GM18517 (cell line): Measurements from ENCODE around the gene IFNLR1.

ENCODE experiments used
- ATAC-seq: cut with Tn5 transposase; IDR thresholded peaks from one replicate; pipeline ENCODE4 v1.9.1; 2021; ENCODE audit warnings: mild to moderate bottlenecking, moderate library complexity; ENCODE audit not compliant: unreplicated experiment

Gene IFNLR1

DNA sequence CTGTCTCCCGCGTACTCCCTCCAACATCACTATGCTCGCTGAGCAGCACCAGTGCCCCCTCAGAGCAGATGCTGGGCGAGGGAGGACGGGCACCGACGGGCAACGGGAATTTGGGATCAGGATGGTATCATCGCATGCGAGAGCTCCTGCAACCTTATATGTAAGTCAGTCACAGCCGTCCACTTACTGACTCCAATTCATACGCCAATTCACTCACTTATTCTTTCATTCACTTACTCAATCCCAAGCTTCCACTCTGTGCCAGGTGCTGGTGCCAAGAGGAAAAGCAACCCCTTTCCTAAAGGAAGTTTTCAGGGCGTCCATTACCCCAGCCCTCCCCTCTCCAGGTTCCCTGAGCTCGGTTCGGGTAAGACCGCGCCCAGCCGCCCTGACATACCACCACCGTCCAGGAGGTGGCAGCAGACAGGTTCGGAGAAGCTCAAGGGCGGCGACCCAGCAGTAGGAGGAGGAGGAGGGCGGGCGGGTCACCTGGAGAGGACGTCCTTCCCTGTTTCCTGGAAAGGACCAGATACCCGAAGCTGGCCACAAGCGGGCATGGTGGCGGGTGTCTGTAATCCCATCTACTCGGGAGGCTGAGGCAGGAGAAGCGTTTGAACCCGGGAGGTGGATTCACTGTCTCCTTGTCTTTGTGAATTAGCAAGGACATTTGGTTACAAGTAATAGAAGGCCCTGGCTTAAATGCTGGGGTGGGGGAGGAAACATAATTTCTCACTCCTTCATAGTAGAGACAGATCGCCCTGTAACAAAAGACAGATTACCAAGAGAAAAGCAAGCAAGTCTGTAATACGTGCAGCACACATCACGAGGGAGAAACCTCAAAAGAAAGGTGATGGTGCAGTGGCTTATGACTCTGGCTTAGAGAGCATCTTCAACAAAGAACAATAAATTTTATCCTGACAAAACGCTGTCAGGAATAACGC, 36.6 kb downstream of the IFNLR1 start:
- ATAC-seq: no peak

DNA sequence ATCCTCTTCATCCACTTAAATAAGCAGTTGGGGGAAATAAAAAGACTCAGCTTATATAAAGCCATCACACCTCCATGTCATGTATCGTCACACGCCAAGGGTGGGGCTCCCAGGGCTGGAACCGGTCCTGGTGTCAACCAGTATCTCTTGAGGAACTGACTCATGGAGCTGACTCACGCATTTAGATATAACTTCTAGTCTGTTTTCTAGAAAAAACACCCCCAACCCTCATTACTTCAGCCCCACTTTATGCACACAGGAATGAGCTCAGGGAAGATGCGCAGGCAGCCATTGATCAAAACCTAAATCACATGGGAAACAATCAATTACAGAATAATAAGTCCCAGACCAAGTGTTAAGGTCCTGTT, 37.2 kb downstream of the IFNLR1 start:
- ATAC-seq: no peak

DNA sequence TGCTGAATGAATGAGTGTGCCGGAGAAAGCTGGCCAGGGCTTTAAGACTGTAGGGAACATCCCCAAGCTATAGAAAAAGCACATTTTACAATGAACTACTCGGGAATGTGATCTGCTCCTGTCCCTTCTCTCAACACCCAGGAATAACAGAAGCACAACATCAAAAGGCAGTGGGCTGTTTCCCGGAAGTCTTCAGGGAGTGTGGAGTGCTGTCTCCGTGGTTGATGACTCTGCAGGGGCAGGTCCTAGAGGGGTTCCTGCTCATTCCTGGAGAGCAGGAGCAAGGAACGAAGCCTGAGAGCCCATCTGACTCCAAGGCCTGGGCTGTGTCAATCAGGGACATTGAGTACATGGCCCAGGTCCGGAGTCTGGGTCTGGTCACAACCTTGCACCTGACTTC, 39.3 kb downstream of the IFNLR1 start:
- ATAC-seq: no peak

DNA sequence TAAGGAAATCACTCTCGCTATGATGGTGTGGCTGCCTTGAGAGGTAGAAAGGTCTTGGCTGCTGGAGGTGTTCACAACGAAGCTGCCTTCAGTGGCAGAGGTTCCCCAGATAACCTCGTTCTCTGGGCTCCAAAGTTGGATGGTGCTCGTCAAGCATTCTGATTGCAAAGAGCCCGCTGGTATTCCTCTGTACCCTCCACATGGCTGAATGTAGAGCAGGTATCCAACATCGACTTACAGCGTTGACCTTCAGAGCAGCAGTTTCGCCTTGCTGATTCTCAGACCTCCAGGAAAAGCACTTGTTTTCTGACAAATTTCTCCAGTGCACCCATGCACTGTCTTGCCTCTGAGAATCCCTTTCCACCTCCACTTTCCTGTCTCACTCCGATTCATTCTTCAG, 39.9 kb downstream of the IFNLR1 start:
- no peak for ATAC-seq

DNA sequence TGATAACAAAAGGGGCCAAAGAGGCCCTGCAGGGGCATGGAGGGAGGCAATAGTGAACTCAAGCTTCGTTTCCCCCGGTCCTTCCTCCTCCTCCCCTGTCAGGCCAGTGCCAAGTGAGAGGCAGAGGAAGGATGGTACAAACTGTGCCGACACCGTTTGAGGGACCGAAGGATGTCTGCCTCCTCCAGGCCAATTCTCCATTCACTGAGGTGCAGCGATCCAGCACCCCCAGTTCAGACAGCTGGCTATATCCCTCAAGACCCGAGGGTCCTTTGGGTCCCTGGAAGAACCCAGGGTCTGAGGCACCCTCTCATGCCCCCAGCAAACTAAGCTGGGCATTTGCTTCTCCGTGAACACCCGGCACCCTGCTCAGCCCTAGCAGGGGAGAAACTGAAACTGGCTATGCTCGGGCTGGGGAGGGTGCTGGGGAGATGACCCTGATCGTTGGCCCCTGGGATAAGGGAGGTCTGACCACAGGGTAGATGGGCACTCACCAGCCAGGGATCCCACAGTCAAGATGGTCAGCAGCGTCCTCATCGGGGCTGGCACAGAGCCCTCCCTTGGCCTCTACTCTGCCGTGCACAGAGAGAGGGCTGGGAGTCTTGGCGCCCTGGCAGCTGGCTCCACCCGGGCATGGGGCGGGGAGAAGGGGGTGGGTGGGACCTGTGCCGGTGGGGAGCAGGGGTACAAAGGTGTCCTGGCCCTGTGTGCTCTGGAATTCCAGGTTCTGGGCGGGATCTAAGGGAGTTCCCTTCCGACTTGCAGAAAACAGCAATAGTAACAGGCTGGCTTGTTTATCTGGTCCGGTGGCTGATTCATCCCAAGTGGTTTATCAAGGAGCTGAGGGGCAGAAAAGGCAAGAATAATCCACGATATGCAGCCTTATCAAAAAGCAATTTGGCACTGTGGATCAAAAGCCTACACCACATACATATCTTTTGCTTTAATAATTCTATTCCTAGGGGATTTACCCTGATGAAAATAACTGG, 44.2 kb downstream of the IFNLR1 start, which contains the start of gene IL22RA1:
IL22RA1 (minus strand) TSS at position 595 of the 989 bp plus-strand sequence; CDS start at position 537, 58 bp downstream.
- no peak for ATAC-seq

DNA sequence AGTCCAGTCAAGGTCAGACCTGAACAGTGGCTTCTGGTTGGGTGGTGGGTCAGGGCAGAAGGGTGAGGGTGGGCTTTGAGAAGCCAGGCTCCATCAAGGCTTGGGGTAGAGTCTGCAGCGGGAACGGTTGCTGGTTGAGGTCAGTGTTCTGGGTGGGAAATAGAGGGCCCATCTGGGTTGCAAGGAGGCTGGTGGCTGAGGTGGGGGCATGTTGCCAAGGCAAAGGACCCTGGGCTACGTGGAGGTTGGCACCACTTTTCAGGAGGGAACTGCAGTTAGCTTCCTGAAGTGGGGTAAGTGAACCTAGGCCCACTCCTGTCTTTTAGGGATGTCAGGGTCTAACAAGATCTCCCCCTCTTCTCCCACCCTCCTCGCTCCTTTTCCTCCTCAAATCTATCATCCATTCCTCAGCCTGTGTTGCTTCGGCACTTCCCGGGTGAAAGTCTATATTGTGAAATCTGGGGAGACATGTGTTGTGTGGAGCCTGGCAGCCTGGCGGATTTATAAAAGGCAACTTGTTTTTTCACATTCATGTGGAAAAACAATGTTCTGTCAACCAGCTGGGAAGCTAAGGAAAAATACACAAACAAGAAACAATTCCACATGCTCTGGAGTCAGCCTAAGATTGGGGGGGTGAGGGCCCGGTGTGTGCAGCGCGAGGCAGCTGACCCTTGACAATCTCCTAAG, 45.6 kb downstream of the IFNLR1 start:
- ATAC-seq: no peak

DNA sequence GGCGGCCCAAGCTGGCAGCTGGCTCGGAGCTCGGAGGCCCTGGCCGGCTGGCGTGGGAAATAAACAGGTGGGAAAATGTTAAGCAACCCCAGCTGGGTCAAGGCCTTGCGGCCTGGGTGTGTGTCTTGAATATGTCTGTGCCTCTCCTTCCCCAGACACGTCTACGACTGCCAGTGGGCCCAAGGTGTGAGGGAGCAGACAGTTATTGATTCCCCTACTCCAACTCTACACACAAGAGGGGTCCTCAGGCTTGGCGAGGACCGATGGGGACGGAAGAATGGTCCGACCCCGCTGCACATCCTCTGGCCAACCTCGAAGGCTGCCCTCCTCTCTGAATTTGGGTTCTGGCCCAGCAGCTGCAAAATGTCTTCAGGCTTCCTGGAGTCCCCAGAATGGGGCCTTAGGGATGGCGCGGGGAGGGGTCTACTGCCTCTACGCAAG, 46.3 kb downstream of the IFNLR1 start:
- ATAC-seq: no peak

DNA sequence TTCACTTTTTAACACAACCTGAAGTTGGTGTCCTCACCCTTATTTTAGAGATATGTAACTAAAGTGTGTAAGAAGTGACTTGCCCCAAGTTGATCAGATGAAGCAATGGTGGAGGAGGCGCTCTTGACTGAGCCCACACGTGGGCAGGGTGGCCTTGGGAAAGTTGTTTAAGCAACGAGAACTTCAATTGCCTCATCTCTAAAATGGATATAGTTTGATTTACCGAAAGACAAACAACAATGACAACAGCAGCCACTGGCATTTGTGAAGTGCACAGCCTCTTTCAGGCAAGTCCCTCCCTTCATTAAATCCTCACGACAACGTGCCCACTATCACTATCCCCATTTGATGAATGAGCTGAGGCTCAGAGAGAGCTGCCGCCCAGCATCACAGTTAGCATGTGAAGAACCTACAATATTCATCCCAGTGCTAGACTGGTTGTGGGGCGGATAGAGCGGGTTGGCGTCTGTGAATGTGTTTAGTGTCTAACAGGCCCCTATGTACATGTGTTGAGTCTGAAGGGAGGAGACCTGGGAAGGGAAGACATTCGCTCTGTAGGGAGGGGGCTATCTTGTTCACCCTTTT, 47.2 kb downstream of the IFNLR1 start:
- no peak for ATAC-seq

DNA sequence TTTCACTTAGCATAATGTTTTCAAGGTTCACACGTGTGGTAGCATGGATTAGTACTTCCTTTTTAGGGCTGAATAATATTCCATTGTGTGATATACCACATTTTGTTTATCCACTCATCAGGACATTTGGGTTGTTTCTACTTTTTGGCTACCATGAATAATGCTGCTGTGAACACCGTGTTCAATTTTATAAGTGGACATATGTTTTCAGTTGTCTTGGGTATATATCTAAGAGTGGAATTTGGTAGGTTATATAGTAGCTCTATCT, 47.9 kb downstream of the IFNLR1 start:
- no peak for ATAC-seq

DNA sequence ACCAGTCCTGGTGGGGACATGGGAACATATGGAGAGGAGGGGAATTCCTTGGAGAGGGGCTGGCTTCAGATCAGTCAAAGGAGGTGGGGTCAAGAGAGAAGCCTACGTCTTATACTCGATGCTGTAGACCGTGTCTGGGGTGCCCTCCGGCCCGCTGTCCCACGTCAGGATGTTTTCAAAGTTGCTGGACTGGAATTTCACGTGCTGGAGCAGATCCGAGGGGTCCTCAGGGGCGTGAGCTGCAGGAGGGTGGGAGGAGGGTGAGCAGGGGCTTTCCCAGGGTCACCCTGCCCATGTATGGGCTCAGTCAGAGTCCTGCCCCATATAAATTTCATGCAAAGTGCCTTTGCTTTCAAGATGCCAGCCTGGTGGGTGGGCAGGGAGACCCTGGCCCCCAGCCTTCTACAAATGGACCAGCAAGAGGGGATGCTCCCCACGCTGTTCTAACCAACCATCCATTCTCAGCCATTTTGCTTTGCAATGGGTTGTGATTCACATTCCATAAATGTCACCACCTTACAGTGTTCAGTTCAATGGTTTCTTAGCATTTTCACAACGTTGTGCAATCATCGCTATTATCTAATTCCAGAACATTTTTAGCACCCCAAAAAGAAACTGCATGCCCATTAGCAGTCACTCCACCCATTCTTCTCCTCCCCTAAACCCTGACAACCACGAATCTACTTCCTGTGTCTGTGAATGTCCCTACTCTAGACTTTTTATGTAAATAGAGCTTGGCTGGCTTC, 48.4 kb downstream of the IFNLR1 start:
- no peak for ATAC-seq

DNA sequence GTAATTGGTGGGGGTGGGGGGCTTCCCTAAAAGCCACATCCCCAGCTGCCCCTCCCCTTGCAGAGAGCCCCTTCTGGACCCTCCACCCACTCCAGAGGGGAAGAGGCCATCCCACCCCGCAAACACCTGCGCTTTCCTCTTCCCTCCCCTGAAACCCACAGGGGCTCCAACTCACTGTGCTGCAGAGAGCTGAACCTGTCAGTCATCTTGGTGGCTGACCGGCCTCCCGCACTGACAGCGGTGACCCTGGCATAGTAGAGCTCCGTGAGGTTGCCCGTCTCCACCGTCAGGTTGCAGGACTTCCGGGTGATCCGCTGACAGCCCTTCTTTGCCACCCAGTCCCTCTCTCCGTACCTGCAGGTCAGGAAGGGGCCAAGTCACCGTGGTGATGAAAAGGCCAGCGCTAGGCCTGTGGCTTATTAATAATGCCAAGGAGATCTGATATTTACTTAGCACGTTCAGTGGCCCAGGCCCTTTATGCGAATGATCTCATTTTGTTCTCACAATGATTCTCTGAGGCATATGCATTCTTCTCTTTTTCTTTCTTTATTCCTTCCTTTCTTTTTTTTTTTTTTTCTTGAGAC, 50.0 kb downstream of the IFNLR1 start:
- ATAC-seq: no peak

DNA sequence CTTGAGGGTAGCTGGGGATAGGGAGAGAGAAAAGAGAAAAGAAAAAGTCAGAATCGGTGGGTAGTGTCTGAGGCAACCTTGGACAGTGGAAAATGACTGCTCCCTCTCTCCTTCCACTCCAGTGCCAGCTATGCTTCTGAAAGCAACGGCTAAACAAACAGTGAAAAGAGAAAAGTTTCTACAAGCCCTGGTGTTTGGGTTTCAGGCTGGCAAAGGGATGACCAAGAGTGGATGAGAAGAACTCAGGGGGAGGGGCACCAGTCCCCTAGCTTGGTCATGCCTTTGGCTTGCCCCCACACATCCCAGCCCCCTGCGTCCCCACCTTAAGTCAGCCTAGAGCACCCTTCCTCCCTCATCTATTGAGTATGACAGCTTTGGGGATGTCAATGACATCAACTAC, 52.7 kb downstream of the IFNLR1 start:
- ATAC-seq: no peak

DNA sequence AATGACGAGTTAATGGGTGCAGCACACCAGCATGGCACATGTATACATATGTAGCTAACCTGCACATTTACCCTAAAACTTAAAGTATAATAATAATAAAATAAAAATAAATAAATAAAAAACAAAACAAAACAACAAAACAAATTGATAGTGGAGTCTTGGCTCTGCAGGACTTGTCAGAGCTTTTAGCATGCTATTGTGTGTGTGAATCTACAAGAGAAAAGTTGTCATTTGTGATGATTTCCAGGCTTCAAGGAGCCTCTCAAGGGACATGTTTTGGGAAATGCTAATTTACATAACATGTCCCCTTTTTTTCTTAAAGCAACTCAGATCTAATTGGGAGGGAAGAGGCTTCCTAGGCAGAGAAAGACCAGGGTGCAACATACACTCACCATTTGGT, 53.3 kb downstream of the IFNLR1 start:
- no peak for ATAC-seq

DNA sequence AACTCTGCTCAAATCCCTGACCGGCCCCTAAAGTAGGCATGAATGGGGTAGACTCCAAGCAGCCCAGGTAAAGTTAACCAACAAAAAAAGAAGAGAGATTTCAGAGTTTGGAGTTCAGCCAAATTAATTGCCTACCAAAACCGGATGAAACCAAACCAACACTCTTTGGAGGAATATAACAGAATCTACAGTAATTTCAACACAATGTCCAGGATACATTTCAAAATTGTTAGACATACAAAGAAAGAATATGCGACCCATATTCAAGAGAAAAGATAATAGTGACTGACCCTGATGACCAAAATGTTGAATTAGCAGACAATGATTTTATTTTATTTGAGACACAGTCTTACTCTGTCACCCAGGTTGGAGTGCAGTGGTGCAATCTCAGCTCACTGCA, 56.7 kb downstream of the IFNLR1 start:
- ATAC-seq: no peak

DNA sequence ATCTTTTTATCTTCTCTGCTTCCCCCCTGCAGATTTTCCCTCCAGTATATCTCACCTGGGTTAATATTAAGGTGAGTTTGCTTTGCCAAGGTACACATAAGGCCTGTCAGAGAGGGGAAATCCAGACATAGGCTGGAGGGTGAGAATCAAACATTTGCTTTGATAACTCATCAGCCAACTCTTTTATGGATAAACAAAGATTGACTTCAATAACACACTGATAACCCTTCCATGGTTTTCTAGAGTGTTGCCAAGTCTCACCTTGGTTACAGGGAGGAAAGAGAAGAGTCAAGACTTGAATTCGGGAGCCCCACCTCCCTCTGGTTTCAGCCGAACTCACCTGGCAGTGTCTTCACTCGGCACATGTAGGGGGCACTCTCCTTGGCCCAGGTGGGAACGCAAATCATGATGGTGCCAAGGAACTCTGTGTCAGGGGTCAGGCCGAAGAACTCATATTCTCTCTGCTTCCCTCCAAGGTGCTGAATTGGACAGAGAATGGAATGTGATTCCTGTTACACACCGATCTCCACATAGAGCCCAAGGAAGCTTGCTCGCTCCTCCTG, 59.2 kb downstream of the IFNLR1 start:
- no peak for ATAC-seq

DNA sequence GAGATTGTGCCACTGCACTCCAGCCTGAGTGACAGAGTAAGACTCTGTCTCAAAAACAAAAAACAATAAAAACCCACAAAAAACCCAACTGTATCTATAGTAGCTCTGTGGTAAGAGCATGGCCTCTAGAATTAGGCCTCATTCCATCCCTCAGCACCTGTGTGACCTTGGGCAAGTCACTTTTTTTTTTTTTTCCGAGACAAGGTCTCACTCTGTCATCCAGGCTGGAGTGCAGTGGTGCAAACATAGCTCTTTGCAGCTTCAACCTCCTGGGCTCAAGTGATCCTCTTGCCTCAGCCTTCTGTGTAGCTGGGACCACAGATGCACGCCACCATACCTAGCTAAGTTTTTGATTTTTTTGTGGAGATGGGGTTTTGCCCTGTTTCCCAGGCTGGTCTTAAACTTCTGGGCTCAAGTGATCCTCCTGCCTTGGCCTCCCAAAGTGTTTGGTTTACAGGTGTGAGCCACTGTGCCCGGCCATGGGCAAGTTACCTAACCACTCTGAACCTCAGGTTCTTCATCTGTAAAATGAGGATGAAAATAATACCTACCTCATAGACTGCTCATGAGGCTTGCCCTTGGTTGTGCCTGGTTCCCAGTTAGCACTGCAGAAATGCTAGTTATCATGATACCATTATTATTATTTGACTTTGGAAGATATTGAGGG, 59.8 kb downstream of the IFNLR1 start:
- ATAC-seq: no peak

DNA sequence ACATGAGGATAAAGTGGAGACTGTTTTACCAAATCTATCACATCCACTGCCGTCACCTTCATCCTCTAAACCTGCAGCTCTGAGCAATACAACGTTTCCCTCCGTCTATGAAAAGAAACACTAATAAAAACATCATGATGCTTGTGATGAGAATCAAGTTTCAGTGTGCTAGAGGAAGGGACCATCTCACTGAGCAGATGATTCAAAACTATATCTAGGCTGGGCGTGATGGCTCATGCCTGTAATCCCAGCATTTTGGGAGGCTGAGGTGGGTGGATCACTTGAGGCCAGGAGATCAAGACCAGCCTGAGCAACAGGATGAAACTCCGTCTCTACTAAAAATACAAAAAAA, 60.4 kb downstream of the IFNLR1 start:
- no peak for ATAC-seq

DNA sequence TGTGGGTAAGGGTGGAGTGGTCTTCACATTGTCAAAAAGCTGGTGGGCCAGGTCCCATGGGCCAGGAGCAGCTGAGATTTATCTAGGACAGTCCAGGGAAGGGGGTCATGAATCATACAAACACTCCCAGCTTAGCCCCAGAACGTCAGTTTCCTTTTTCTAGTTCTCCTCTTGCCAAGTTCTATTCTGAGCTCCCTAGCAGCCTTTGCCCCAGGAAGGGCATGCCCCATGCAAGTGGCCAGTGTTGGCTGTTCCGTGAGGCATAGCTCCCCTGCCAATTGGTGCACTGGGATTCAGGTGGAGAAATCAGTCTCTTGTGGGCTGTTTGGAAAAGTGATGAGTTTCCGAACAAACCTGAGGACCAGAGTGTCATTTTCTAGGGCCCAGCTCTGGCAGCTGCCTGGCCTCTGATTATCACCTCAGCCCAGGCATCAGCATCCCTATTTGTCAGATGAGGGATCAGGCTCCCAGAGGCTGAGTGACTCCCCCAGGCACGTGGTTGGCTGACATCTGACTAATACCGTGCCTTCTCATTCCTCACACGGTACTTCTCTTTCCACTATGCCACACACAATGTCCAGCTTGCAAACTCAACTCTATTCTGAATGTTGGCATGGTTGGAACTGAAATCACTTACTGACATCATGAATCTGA, 60.9 kb downstream of the IFNLR1 start:
- ATAC-seq: no peak

DNA sequence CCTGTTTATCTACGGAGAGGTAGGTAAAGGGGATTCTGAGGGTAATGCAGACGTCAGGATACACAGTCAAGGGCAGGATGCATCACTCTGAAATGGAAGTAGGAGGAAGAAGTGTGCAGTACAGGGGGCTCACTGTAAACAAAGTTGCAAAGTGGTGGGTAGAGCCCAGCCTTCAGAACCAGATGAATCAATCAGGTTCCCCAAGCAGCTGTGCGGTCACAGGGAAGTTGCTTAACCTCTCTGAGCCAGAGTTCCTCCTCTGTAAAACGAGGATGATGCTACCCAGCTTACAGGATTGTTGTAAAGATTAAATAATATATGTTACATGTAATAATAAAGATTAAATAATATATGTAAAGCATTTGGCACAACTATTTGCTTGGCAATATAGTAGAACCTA, 61.6 kb downstream of the IFNLR1 start:
- no peak for ATAC-seq
